HG03520 (cell line): ENCODE results near the gene BPTF.
"Not testable (repeated sequence)": the region's sequence is repeated elsewhere in the genome, so short reads cannot be mapped to it uniquely, and the experiment has no call there.

Experiments
- ATAC-seq: cut with Tn5 transposase; IDR thresholded peaks from one replicate; pipeline ENCODE4 v1.9.1; 2021; ENCODE audit warnings: mild to moderate bottlenecking, moderate library complexity; ENCODE audit not compliant: unreplicated experiment

The BPTF gene

DNA sequence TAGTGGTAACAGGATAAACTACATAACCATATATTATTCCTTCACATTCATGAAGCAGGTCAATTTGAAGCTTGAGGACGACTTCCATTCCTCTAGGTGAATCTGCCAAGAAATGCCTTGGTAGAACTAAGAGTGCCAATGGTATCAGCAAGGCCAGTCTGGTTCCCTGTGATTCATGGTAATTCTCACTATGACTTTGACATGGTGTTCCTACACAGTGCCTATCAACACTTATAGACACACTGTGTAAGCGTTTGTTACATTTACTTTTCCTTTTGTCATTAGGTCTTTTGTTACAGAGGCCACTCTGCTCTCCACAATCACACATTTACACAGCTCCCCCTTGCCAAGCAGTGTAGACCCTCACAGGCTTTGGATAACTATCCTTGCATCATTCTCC is 136.9 kb downstream of the BPTF start:
- ATAC-seq: not testable (repeated sequence)

DNA sequence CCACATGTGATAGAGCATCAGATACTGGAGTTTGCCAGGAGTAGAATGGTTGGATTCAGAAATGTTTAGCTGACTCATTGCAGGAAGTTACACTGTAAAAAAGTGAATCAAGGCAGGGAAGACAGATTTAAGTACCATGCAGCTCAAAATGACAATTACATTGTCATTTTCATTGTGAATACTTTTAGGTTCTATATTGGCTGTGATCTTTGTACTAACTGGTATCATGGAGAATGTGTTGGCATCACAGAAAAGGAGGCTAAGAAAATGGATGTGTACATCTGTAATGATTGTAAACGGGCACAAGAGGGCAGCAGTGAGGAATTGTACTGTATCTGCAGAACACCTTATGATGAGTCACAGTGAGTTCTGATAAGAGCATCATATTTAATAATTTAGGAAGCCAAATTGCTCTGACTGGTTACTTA is 137.9 kb downstream of the BPTF start:
- peak; percentile 50 for ATAC-seq

DNA sequence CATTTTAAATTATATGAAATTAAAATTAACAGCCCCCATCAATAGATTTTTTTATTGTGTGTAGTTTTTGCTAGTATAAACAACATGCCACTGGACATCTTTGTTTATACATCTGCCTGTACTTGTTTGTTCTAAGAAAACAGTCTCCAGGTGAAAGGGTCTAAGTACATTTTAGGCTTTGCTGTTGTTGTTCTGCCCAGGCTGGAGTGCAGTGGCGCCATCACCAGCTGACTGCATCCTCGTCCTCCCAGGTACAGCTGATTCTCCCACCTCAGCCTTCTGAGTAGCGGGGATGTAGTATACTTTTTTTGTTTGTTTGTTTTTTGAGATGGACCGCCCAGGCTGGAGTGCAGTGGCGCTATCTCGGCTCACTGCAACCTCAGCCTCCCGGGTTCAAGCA is 145.5 kb downstream of the BPTF start:
- no peak for ATAC-seq

DNA sequence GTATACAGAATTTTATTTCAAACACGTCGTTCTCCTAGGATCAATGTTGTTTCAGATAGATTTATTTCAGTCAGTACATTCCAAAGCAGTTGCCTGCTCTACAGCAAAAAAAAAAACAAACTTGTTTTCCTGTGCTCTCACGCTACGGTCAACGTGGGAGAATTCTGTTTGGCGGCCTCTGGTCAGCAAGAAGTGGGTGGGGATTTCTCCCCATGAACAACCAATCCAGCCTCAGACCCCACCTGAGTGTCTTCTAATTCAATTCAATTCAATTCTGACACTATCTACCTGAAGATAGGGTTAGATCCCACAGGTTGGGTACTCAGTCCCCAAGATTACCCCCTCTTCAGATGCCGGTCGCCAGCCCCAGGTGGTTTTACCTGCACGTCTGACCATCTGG is 148.9 kb downstream of the BPTF start:
- no peak for ATAC-seq

DNA sequence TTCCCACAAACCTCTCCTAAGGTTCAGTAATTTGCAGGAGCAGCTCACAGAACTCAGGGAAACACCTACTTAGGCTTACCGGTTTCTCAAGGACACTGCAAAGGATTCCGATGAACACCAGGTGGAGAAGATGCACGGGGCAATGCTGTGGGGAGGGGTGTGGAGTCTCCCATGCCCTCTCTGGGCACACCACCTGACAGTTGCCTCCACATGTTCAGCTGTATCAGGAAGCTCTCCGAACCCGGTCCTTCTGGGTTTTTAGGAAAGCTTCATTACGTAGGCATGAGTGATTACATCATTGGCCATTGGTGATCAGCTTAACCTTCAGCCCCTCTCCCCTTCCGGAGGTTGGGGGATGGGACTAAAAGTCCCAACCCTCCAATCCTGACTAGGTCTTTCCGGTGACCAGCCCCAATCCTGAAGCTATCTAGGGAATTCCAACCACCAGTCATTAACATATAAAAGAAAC is 149.3 kb downstream of the BPTF start:
- no peak for ATAC-seq

DNA sequence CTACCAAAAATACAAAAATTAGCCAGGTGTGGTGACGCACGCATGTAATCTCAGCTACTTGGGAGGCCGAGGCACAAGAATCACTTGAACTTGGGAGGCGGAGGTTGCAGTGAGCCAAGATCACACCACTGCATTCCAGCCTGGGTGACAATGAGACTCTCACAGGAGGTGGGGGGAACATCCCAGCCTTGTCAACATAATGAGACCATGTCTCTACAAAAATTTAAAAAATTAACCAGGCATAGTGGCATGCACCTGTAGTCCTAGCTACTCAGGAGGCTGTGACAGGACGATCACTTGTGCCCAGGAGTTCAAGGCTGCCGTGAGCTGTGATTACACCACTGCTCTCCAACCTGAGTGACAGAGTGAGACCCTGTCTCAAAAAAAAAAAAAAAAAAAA is 151.0 kb downstream of the BPTF start:
- not testable (repeated sequence) for ATAC-seq

DNA sequence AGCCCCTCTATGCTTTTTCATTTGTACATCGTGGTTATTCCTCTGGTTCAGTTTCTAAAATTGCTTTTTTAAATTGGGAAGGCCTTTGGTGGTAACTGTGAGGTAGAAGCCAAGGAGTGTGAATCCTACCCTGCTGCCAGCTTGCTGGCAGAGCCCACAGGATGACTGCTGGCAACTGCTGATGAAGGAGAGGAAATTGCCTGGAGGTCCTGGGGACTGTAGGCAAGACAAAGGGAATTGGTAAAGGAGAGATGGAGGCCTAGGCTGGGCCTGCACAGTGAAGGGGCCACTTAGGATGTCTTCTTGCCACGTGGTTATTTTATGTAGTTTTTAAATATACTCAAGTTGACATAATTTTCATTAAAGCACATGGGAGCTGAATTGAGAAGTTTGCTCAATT is 155.2 kb downstream of the BPTF start:
- ATAC-seq: no peak

DNA sequence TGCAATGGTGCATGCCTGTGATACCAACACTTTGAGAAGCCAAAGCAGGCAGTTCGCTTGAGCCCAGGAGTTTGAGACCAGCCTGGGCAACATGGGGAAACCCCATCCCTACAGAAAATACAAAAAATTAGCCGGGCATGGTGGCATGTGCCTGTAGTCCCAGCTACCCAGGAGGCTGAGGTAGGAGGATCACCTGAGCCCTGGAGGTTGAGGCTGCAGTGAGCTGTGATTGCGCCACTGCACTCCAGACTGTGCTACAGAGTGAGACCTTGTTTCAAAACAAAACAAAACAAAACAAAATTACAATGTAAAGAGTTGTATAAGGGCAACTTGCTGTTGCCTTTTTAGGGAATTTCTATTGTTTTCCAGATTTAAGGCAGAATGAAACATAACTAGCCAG is 155.6 kb downstream of the BPTF start:
- ATAC-seq: not testable (repeated sequence)

DNA sequence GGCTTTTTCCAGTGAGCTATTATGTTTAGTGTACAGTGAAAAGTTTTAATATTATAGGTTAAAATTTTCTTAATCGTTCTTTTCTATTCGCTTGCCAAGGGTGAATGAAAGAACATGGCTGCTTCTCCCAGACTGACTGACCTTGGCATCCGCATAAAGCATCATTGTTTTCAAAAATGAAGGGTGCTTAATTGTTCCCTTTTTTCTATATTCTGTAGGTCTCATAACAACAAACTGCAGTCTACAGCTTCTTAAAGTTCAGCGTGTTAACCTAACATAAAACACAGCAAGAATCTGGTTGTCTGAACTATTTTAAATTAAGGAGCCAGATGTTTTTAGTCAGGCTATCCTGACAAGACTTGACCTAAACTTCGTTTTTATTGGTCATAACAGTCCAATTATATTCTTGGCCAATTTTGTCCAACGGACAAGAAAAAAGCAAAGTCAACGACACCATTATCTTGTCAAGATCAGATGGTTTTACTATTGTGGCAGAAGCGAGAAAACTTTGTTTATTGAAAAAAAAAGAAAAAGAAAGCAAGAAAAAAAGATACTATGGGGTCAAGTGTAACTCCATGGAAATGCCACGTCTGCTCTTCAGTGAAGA is 156.8 kb downstream of the BPTF start:
- no peak for ATAC-seq

DNA sequence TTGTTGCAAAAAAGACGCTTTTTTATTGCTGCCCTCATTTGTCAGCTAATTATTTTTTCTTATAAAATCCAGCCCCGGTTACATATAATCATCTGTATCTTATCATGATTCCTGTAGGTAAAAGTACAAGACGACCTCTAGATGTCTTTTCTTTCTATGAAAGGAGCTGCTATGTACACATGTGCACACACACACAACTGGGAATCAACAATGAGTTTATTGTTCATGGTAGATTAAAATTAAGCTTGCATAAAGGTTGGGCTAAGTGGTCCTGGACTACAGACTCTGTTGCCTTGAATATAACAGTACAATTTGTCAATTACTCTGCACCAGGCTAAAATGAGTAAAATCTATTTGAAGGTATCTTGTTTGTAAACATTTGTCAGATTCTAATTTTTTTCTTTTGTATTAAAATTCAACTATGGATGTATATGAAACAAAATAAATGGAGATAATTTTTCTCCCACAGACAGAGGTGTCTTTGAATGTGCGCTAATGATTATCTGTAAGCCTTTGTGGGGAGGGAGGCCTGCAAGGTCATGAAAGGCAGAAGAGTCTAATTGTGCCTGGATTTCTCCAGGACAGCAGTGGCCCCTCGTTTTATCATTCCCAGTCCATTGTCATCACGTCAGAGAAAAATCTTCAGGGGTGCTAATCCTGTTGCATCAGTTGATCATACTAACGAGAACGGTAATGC is 157.5 kb downstream of the BPTF start:
- no peak for ATAC-seq

DNA sequence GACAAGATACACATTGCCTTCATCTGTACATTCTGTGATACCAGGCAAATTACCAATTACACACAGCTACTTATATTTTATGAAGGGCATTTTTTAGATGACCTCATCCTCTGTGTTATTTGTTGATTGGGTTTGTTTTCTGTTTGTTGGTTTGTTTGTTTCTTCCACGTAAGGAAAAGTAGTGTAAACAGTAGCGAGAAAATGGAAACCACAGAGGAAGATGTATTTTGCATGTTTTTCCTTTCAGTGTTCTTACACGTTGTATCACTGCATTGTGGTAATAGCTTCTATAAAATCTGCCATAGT is 158.0 kb downstream of the BPTF start:
- no peak for ATAC-seq

DNA sequence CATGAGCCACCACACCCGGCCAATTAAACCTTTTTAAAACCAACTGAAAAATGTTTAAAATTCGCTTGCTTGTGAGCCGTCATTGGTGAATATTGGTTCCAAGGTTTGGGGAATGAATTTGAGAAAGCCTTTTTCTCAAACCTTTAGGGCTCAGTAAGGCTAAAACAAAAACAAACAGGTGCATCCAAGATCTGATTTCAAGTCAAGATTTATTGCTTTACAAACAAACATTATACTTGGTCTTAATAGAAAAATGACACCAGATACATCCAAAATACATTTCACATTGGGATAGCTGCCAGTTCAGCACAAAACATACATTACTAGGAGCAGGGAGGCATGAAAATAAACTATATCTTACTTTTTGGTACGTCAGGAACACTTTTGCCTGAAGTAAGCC is 165.6 kb downstream of the BPTF start:
- ATAC-seq: no peak

DNA sequence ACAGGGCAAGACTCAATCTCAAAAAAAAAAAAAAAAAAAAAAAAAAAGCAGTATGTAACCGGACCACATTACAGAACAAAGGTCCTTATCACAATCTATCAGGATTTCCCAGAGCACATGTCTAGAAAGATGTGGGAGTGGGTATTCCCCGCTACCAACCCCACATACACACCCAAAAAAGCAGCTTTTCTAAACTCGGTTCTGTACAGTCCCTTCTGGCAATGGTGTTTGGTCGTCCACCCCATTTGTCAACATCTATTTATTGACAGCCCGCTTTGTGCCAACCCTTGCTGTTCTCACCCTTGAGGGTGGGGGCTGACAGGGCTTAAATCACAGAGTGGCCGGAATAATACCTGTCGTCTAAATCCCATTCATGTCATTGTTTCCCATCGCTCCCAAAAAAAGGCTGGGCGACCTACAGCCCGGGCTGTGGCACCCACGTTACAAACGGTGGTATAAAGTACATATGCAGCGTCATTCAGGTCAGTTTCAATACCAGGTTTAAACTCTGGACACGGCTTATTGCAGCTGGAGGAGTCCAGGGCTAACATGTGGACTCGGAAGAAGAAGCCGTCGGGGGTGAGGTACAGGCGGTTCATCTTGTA is 167.3 kb downstream of the BPTF start:
- ATAC-seq: no peak

DNA sequence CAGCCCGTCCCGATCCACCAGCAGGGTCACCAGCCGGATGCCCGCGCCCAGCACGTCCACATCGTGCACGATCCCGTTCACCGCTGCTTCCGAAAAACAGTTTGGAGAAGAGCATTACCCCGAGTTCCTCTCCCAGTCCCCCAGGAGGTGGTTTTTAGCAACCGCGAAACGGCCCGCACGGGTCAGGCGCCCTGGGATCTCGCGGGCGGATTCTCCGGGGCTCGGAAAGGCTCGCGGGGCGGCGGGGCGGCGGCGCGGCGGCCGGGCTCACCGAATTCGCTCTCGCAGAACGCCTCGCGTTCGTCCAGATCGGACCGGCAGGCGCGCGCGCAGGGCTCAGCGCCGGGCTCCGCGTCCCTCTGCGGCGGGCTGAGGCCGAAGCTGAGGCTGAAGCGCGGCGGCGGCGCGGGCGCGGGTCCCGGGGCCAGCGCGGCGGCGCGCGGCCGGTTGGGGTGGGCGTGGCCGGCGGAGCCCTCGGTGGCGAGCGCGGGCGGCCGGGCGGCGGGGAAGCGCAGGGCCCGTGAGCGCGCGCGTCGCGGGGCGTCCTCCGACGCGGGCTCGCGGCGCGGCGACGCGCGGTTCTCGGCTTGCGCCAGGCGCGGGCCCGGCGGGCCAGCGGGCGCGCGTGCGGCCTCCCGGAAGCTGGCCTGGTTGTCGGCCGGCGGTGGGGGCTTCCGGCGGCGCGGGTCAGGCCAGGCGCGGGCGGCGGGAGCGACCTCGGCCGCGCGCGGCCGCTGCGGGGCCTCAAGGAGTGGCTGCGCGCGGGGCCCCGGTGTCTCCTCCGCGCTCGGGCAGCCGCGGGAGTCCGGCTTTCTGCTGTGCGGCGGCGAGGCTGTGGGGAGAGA is 168.1 kb downstream of the BPTF start:
- ATAC-seq: peak; percentile 72

DNA sequence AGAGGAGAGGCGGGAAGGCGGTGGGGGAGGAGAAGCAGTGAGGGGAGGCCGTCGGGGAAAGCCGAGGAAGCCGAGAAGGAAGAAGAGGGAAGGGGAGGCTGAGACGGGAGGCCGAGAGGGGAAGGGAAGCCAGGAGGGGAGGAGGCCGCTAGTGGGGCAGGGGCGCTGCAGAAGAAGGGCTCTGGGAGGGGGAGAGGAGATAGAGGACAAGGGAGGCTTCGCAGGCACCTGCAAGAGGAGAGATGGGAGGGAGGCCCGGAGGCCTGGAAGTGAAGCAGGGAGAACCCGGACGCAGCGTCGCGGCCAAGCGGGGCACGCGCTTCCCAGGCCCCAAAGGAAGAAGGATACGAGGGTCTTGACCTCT is 168.7 kb downstream of the BPTF start:
- no peak for ATAC-seq

DNA sequence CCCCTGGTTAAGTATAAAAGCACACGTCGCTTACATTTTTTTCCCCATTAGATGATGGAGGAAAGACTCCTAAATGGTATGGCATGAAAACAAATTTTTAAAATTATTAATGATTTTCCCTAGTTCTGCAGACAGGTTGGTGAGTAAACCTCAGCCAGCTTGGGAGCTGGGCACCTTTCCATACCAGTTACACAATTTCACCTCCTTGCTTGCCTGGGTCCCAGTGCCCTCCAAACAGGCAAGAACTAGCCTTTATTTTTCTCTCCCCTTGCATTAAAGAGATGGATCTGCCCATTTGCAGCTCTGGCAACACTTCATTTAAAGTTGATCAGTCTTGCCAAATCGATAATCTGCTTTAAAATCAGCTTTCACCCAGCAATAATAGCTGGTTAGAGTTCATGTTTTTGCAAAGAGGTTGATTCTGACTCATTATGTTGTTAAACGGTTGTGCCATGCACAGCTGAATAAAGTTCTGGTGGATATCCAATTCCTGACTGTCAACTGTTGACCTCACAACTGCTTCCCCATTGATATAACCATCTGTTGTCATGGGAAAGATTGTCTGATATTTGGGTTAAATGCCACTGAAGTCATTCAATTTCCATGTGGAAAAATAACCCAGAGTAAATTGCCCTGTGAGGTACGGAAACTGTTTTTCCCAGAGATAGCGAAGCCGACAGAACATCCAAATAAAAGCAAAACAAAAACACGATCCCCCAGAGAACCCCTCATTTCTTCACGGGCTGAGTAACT is 169.7 kb downstream of the BPTF start:
- no peak for ATAC-seq

DNA sequence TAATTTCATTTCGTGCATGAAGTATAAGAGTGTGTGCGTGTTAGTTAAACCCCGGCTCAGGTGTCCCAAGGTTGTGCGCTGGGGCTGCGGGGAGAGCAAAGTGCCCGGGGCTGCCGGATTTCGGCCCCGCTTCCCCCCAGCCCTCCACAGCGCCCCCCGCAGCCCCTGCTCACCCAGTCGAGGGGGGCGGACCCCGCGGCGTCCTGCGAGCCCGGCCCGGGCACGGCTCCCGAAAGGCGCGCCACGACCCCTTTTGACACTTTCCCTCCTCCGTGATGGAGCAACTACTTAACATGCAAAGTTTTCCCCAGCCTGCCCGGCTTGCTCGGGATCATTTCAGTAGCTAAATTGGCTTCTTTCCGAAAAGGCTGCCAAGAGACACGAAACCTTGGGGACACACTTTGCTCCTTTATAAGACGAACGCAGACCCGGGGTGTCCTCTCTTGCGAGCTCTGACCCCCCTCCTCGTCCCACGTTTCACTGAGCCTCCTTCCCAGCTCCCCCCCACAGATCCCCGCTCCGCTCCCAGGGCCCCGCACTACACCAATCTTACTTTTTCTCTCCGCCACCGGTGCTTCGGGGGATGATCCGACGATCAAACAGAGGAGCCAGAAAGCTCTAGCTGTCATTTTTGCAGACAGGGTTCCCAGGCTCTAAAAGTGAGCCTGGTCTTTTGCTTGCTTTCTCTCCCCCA is 170.4 kb downstream of the BPTF start:
- no peak for ATAC-seq

DNA sequence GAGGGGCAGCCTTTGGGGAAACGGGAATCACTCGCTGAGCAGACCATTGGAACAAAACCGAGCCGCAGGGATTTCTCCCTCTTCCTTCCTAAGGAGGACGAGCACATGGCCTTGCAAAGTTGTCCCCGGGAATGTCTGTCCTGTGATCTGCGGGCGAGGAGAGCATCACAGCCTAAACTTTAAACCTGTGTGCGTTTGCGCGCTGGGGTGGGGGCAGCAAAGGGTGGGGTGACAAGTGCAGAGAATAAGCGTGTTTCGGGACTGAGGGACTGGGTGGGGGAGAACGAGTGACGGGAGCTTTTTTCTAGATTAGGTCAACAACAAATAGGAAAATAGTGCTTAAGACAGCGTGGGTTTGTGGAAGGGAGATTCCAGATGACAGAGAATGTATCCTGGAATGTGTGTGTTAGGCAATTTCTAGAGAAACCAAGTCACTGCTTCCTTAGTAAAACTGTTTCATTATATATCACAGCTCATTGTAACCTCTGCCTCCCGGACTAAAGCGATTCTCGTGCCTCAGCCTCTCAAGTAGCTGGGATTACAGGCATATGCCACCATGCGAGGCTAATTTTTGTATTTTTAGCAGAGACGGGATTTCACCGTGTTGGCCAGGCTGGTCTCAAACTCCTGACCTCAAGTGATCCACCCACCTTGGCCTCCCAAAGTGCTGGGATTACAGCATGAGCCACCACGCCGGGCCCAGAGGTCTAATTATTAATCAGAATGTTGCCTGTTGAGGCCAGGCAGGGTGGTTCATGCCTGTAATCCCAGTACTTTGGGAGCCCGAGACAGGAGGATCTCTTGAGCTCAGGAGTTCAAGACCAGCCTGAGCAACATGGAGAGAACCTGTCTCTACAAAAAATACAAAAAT is 171.2 kb downstream of the BPTF start, which contains the start of gene C17orf58:
Gene C17orf58, minus strand, starts transcription at position 169 of the 871 bp plus-strand sequence. CDS start 271 bp downstream, outside the sequence.
- not testable (repeated sequence) for ATAC-seq

DNA sequence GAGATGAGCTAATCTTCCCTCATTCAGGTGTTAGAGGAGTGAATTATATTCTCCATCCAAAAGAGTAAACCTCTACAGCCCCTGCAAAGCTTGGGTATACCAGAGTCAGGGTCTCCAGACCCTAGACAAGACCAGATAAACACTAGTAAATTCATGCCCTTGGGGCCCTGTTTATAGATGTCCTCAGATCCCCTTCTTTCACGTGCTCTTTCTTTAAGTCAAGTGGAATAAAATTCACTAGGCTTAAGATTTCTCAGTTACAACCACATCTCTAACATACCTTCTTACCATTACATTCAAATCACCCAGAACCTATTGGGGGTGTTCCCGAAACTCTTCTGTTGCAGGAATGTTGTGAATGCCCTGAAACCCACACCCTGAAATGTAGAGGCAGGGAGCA is 173.2 kb downstream of the BPTF start:
- no peak for ATAC-seq
